ENCODE measurements around the gene ETS1.

ETS1 gene

DNA sequence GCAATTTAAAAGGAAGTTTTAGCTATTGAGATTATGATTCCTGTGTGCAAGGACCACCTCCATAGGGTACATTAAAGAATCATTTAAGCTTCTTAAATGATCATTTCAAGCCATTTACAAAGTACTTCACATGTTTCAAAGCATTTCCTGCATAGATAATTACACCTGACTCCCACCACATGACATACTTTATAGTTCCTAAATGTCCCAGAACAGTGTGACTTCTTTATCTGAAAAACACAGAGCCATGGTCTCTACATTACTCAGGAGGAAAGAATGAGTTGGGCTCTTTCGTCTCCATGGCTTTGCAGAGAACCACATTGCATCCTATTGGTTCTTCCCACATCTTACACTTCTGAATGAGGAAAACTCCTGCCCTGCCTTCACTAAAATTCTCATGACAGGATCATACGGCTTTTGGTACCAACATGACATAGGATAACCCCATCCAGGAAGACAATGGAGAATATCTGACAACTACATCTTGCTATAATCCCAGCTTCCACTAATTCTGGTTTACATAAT is 88.6 kb downstream of the ETS1 start:
- no peak for DNase-seq

DNA sequence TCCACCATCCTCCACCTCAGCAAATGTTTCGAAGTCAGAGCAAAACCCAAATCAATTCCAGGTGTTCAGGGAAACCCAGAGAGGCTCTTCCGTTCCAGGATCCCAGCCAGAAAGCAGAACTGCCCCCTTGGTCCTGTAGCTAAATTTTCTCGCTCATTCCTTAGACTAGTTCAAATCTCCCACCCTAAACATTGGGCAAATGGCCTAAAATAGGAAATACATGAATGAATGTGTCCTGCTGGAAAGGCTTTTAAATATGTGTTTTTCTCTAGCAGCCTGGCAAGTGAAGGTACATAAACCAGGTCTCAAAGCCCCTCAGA is 89.6 kb downstream of the ETS1 start:
- DNase-seq: no peak

DNA sequence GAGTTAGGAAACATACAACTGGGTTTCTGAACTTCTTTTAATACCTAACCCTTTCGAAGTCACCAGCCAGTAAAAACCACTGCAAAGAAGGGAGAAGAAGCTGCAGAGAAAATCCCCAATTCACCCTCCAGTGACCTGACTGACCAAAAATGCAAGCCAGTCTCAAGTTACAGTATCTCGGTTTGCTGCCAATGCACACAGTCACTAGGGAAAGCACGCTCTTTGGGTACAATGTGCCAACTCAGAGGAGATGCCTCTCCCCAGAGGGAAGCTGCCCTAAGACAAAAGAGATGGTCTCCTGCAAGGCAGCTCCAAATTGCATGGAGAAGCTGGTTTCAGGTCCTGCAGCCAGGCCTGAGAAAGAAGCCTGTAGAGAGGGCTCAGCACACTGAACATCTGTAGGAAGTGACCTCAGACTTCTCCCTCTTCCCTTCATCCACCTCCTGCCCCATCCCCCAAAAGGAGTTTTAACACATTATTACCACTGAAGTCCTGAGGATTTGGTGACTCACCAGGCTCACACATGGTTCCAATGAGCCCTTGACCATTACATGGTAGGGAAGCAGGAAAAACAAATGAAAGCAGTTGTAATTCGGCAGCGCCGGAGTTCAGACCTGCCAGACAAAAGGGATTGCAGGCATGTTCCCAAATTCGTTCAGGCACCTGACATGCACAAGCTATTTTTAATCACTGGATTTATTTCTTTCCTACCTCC is 90.1 kb downstream of the ETS1 start:
- no peak for DNase-seq

DNA sequence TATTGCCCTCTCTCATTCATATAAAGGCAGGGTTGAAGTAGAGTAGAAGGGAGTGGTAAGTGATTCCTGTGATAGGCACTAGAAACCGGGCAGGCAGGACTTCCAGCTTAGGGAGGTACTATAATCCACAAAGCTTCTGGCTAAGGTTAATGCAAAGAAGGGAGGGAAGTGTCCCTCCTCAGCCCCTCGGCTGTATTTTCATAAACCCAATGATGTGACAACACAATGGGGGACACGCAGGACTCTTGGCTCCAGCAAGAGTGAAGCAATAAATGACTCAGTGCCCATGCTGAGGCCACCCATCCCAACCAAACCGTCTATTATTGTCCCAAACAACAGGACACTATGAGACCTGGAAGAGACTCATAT is 90.7 kb downstream of the ETS1 start:
- DNase-seq: no peak

DNA sequence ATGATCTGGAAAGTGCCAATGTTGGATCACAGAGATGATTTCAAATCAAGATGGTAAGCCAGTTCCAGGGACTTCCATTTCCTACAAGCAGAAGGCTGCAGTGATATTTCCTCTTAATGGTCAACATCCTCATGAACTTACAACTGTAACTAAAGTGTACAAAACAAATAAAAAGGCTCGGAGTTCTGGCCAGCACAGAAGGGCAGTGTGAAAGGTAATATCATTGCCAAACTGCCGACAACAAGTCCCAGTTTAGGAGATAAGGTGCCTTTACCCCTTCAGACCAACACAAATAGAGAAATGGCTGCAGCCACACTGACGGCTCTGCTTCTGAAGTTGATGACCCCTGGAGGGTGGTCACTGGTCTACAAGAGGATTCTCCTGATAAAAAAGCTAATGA is 91.1 kb downstream of the ETS1 start:
- DNase-seq: no peak

- no peak for DNase-seq
Measured at GRCh38 chr11:128494418-128495332, 92.7 kb downstream of the ETS1 start.

- DNase-seq: no peak
Measured at GRCh38 chr11:128493570-128493965, 93.8 kb downstream of the ETS1 start.

DNA sequence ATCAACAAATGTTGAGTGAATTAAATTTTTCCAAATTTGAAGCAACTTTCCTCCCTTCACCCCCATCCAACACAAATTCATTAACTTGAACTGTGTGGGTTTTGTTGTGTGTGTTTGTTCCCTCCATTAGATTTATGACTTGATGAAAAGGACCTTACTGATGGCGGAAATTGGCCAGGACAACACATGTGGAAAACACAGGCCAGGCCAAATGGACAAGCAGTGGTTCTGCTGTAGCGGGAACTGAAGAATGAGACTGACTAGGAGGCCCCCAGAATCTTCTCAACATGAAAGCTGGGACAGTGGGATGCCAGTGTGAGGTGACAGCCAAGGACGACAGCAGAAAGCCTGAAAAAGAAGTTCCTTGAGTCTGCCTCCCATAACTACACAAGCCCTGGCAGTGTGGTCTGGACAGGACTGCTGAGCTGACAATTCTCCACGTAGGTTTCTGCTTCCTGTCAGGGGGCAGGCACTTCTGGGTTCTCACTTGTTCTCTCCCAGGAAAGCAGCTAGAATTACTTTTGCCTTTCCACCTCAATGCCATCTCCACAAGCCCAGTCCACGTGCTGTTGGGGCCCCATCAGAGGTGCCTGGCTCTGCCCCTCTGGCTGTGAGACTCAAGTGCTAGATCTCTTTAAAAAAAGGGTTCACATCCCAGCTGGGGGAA is 94.3 kb downstream of the ETS1 start:
- DNase-seq: no peak

DNA sequence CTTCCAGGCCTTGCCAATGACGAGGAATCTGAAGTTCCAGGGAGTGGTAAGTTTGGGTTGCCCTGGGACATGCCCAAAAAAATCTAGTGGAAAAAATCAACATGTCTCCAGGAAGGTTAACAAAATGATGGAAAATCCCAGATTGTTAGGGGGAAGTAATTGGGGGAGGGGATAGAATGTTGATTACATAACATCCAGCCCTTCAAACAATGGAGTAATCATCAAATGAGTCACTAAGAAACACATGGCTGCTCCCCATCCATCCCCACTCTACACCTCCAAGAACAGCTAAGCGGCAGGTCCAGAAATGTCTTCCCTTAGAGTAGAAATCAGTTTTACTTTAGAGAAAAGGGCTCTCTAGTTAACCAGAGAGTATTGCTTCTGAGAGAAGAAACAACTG is 94.9 kb downstream of the ETS1 start:
- no peak for DNase-seq

- DNase-seq: no peak
Measured at GRCh38 chr11:128491195-128491936, 96.0 kb downstream of the ETS1 start.

DNA sequence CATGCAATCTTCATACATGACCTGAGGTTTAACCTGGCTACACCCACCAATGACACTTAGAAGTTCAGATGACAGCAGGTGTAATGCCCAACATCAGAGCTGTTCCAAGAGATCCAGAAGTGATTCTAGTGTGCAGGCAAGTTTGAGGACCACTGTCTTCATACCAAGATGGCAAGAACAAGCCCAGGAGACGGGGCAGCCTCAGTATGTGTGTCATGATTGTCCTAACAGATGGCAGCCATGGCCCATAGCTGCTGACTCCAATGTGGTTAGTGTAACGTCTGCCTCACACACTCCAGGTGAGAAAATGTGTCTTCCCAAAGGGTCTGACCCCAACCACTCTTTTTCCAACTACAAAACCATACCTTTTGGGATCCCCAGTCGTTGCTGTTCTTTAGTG is 97.3 kb downstream of the ETS1 start:
- no peak for DNase-seq

DNA sequence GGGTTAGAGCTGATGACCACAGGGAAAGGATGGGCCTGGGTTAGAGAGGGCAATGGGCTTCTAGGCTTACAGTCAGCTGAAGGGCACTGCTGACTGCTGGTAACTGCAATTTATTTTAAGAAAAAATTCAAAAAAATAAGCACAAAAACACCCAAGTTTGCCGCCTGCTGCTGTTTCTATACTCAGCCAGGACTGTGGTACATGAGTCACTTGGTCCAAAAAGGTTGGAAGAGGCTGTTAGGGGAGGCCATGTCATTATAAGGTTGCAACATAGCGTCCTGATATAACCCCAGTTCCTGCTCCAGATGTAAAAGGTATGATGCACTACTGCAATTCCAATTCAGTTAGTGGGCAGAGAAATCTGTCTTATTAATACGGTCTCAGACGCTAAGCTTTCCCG is 98.9 kb downstream of the ETS1 start:
- DNase-seq: no peak

- DNase-seq: no peak
Measured at GRCh38 chr11:128487978-128488377, 99.4 kb downstream of the ETS1 start.

- no peak for DNase-seq
Measured at GRCh38 chr11:128484172-128484571, 103.2 kb downstream of the ETS1 start.

GRCh38 chr11:128483211-128483788 is 104.1 kb downstream of the ETS1 start:
- DNase-seq: no peak

DNA sequence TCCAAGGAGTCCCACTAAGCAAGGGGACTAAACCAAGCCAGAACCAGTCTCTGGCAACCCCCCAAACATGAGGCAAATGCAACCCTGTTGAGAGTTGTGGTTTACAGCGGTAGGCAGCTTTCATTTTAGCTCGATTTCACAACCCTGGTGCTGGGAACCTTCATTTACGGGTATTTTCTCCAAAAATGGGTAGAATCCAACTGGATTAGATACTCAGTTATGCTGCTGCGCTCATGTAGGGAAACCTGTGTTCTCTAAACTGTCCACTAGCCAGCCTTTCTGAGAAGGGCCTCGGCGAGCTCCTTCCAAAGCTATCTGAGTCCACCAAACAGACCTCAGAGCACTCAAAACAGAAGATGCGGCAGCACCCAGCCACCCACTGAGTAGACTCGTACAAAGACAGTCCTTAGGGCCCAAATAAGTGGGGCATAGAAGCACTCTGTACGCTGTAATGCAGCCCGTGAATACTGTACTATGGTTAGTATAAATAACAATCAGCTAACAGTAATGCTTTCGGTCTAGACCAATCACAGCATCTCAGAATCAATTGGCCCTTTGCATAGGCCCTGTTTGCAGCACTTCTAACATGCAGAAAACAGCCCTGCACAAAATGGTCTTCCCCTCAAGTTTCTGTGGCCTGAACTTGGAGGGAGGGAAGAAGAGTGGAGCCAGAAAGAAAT is 104.7 kb downstream of the ETS1 start:
- DNase-seq: no peak

- no peak for DNase-seq
Measured at GRCh38 chr11:128482092-128482491, 105.3 kb downstream of the ETS1 start.

- no peak for DNase-seq
Measured at GRCh38 chr11:128481135-128481534, 106.2 kb downstream of the ETS1 start.

- DNase-seq: no peak
Measured at GRCh38 chr11:128480665-128481064, 106.7 kb downstream of the ETS1 start.

- DNase-seq: no peak
Measured at GRCh38 chr11:128480066-128480465, 107.3 kb downstream of the ETS1 start.

GRCh38 chr11:128479144-128479543 is 108.2 kb downstream of the ETS1 start:
- DNase-seq: no peak

DNA sequence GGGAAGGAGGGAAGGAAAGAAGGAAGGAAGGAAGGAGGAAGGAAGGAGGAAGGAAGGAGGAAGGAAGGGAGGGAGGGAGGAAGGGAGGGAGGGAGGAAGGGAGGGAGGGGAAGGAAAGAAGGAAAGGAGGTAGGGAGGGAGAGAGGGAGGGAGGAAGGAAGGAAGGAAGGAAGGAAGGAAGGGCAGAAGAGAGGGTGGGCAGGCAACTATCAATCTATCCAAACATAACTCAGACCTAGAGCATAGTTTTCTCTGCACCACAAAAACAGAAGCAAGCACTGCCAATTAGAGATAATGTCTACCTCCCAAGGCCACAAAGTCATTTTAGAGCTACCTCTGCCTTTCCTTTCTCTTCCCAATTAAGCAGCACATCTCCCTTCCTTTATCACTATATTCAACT is 109.1 kb downstream of the ETS1 start:
- DNase-seq: no peak

Measured in activated effector memory CD4-positive, alpha-beta T cell treated with Interleukin-2 at 50 U/mL for 16 hours (primary cell).